ENCODE data around the gene RIPK1.
"Not testable (repeated sequence)": the region's sequence is repeated elsewhere in the genome, so short reads cannot be mapped to it uniquely, and the experiment has no call there.

Gene RIPK1

DNA sequence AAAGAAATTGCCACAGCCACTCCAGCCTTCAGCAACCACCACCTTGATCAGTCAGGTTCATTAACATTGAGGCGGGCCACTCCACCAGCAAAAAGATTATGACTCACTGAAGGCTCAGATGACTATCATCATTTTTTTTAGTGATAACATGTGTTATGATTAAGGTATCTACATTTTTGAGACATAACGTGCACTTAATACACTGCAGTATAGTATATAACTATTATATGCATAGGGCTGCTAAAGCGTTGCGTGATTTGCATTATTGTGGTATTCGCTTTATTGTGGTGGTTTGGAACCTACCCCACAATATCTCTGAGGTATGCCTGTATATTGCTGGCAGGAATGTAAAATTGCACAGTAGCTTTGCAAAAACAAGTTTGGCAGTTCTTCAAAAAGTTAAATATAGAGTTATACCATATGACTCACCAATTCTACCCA, 6.8 kb upstream of the RIPK1 start:
- no peaks in the 10 kb centered on the region for H3K27me3 ChIP-seq (ENCODE audit: control insufficient read depth, insufficient read depth, low read length)
- WGBS (ENCODE audit: insufficient coverage, insufficient read length) = no CpG with 5 or more reads among the region's 5 CpGs
- H3K36me3 ChIP-seq (ENCODE audit: control insufficient read depth, insufficient read depth, low read length) = no peaks in the 10 kb centered on the region
- H3K4me1 ChIP-seq (ENCODE audit: control insufficient read depth, insufficient read depth, low read length) = no peaks in the 10 kb centered on the region
- H3K27ac ChIP-seq (ENCODE audit: low read length) = no peak overlapping the region
- no peaks in the 10 kb centered on the region for H3K9me3 ChIP-seq (ENCODE audit: control insufficient read depth, insufficient read depth, low read length)
- no peak overlapping the region for H3K4me3 ChIP-seq (ENCODE audit: low read length)
- no peak for DNase-seq (ENCODE audit: low read depth, low spot score)

DNA sequence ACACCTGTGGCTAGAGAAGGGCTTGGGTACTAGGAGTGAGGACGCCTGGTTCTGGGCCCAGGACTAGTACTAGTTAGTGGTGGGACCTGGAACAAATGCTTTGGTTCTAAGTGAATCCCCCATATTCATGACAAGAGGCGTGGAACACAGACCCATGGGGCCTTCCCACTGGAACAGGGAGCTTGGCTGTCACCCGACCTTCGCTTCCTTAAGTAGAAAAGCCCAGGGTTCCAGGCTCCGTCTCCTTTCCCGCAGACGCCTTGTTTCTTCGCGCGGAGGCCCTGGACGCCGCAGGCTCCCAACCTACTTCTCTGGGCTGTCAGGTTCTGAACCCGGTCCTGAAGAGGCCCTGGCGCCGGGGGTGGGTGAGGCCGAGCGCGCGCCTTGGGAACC, 5.0 kb upstream of the RIPK1 start:
- not testable (repeated sequence) for DNase-seq (ENCODE audit: low read depth, low spot score); H3K4me1 ChIP-seq (ENCODE audit: control insufficient read depth, insufficient read depth, low read length); H3K9me3 ChIP-seq (ENCODE audit: control insufficient read depth, insufficient read depth, low read length); H3K27me3 ChIP-seq (ENCODE audit: control insufficient read depth, insufficient read depth, low read length); H3K27ac ChIP-seq (ENCODE audit: low read length); H3K36me3 ChIP-seq (ENCODE audit: control insufficient read depth, insufficient read depth, low read length)
- peak overlapping the region; percentile 68; the same call in 1 of the 2 replicates for H3K4me3 ChIP-seq (ENCODE audit: low read length)
- no CpG with 5 or more reads among the region's 19 CpGs for WGBS (ENCODE audit: insufficient coverage, insufficient read length)

DNA sequence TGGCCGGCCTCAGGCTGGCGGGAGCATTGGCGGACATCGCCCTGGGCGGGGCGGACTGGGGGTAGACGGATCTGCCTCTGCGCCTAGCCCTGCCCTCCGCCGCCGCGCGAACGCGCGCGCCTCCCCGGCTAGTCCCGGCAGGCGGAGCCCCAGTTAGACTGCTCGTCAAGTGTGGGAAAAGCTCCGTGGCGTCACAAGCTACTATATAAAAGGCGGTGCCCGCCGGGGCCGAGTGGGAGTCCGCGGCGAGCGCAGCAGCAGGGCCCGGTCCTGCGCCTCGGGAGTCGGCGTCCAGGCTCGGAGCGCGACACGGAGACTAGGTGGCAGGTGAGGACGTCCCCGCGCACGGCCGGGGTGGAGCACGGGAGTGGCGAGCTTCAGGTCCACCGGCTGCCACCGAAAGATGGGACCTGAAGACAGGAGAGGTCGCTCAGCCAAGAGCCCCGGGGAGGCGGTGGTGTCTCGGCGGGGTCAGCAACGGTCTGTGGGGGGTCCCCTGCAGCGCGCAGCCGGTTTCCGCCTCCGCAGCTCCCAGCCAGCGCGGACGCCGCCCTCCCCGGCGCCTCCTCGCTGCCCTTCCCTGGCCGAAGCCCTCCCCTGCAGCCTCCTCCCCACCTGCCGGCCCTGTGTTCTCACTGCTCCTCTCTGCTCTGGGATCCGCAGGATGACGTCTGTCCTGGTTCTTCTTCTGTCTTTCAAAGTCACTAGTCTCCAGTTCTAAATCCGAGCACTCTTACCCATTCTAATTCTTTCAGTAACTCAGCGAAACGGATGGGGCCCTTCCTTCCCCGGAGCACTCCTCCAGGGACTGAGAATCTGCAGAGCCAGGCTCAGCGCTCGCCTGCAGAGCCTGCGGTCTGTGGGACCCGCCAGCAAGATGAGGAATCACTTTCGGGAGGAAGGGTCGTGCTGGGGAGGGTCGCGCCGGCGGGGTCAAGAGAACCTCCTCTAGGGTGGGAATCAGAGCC, 4.3 kb upstream of the RIPK1 start:
- no CpG with 5 or more reads among the region's 85 CpGs for WGBS (ENCODE audit: insufficient coverage, insufficient read length)
- peak overlapping the region; percentile 68 for H3K4me3 ChIP-seq (ENCODE audit: low read length)
- no peaks in the 10 kb centered on the region for H3K36me3 ChIP-seq (ENCODE audit: control insufficient read depth, insufficient read depth, low read length)
- H3K27ac ChIP-seq (ENCODE audit: low read length) = no peak overlapping the region
- DNase-seq (ENCODE audit: low read depth, low spot score) = no peak
- H3K9me3 ChIP-seq (ENCODE audit: control insufficient read depth, insufficient read depth, low read length) = no peaks in the 10 kb centered on the region
- no peaks in the 10 kb centered on the region for H3K4me1 ChIP-seq (ENCODE audit: control insufficient read depth, insufficient read depth, low read length)
- H3K27me3 ChIP-seq (ENCODE audit: control insufficient read depth, insufficient read depth, low read length) = no peaks in the 10 kb centered on the region

DNA sequence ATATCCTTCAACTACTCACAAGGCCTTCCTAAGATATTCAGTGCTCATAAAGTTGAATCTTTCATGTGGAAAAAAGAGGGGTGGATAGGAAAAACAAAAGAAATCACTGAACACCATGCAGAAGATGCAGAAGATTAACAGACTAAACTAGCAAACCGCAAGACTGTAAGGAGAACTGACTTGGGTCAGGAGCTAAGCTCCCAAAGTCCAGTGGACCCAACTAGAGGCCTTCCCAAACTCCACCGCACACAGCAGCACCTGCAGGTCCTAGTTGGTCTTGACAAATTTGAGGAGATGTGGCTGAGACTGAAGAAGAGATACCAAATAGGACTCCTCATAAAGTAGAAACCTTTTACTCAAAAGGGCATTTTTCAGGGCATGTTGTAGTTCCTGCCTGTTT, 3.3 kb downstream of the RIPK1 start:
- Histone ChIP-seq H3K9me3 (ENCODE audit: control insufficient read depth, insufficient read depth, low read length) (no peaks in the 10 kb centered on the region), H3K4me3 (ENCODE audit: low read length) (no peak overlapping the region), H3K4me1 (ENCODE audit: control insufficient read depth, insufficient read depth, low read length) (peaks cover 3% of the 10 kb centered on the region), H3K36me3 (ENCODE audit: control insufficient read depth, insufficient read depth, low read length) (no peaks in the 10 kb centered on the region), H3K27ac (ENCODE audit: low read length) (no peak overlapping the region), H3K27me3 (ENCODE audit: control insufficient read depth, insufficient read depth, low read length) (no peaks in the 10 kb centered on the region)
- WGBS (ENCODE audit: insufficient coverage, insufficient read length) = no CpG with 5 or more reads among the region's 2 CpGs
- no peak for DNase-seq (ENCODE audit: low read depth, low spot score)

DNA sequence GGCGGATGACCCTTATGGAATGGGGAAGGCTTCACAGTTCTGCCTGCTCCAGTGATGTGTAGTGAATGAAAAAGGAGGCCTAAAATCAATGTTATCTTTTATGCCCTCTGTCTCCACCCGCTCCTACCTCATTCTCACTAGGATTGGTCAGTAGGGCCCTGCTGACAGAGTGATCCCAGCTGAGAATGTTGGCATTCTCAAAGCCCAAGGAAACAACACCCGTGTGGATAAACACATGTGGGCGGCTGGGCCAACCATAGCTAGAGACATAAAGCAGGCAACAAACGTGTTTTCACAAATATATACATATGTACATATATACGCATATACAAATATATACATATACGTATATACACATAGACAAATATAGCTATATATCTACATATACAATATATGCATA, 4.5 kb downstream of the RIPK1 start:
- no peak overlapping the region for H3K4me3 ChIP-seq (ENCODE audit: low read length)
- peaks cover 7% of the 10 kb centered on the region for H3K4me1 ChIP-seq (ENCODE audit: control insufficient read depth, insufficient read depth, low read length)
- peaks cover 7% of the 10 kb centered on the region; the same call in 1 of the 2 replicates for H3K36me3 ChIP-seq (ENCODE audit: control insufficient read depth, insufficient read depth, low read length)
- no peaks in the 10 kb centered on the region for H3K9me3 ChIP-seq (ENCODE audit: control insufficient read depth, insufficient read depth, low read length)
- no peak for DNase-seq (ENCODE audit: low read depth, low spot score)
- no CpG with 5 or more reads among the region's 7 CpGs for WGBS (ENCODE audit: insufficient coverage, insufficient read length)
- no peaks in the 10 kb centered on the region for H3K27me3 ChIP-seq (ENCODE audit: control insufficient read depth, insufficient read depth, low read length)
- H3K27ac ChIP-seq (ENCODE audit: low read length) = no peak overlapping the region

DNA sequence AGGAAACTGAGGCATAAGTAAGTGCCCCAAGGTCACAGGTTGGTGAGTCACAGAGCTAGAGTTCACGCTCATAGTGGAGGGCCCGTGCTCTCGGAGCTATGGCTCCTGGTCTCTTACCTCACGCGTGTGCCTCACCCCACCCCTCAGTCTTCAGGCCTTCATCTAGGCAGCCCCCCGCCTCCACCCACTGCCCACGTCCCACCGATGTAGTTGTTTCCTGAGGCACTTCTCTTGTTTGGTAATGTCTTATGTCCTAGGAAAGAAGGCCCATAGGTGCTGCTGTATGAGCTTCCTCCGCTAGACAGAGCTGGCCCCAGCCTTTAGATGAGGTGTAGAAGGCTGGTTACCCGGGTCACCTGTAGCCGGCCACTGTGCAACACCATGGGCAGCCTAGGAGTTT, 5.1 kb downstream of the RIPK1 start:
- Histone ChIP-seq H3K9me3 (ENCODE audit: control insufficient read depth, insufficient read depth, low read length) (no peaks in the 10 kb centered on the region), H3K27ac (ENCODE audit: low read length) (no peak overlapping the region), H3K36me3 (ENCODE audit: control insufficient read depth, insufficient read depth, low read length) (peaks cover 7% of the 10 kb centered on the region; the same call in 1 of the 2 replicates), H3K4me1 (ENCODE audit: control insufficient read depth, insufficient read depth, low read length) (peaks cover 7% of the 10 kb centered on the region), H3K27me3 (ENCODE audit: control insufficient read depth, insufficient read depth, low read length) (no peaks in the 10 kb centered on the region), H3K4me3 (ENCODE audit: low read length) (no peak overlapping the region)
- DNase-seq (ENCODE audit: low read depth, low spot score) = no peak
- WGBS (ENCODE audit: insufficient coverage, insufficient read length) = no CpG with 5 or more reads among the region's 11 CpGs

DNA sequence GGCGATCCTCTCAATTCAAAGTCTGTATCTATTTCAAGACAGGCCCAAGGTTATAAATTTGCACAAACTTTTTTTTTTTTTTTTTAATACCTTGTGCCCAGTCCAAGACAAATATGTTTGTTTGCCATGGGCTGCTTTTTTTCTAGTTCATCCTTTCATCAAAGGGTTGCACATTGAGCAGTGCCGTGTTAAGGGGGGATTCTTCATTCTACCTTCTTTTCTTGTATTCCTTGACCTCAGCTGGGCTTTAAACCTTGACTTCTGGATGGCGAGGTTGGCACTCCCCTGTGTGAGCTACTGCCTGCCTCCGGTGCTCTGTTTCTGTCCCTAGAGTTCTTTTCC, 7.4 kb downstream of the RIPK1 start:
- DNase-seq (ENCODE audit: low read depth, low spot score) = no peak
- Histone ChIP-seq H3K27me3 (ENCODE audit: control insufficient read depth, insufficient read depth, low read length) (no peaks in the 10 kb centered on the region), H3K4me1 (ENCODE audit: control insufficient read depth, insufficient read depth, low read length) (peaks cover 7% of the 10 kb centered on the region), H3K36me3 (ENCODE audit: control insufficient read depth, insufficient read depth, low read length) (peaks cover 7% of the 10 kb centered on the region; the same call in 1 of the 2 replicates), H3K27ac (ENCODE audit: low read length) (peak overlapping the region; percentile 83), H3K4me3 (ENCODE audit: low read length) (no peak overlapping the region), H3K9me3 (ENCODE audit: control insufficient read depth, insufficient read depth, low read length) (no peaks in the 10 kb centered on the region)
- WGBS (ENCODE audit: insufficient coverage, insufficient read length) = no CpG with 5 or more reads among the region's 4 CpGs

DNA sequence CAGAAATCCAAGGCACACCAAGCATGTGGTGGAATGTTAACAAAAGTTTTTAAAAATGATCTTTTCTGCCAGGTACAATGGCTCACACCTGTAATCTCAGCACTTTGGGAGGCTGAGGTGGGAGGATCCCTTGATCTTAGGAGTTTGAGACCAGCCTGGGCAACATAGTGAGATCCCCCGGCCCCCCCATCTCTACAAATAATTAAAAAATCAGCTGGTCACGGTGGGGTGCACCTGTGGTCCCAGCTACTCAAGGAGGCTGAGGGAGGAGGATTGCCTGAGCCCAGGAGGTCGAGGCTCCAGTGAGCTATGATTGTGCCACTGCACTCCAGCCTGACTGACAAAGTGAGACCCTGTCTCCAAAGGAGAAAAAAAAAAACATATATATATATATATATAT, 8.0 kb downstream of the RIPK1 start:
- Histone ChIP-seq H3K27me3 (ENCODE audit: control insufficient read depth, insufficient read depth, low read length) (no peaks in the 10 kb centered on the region), H3K27ac (ENCODE audit: low read length) (peak overlapping the region; percentile 83), H3K4me1 (ENCODE audit: control insufficient read depth, insufficient read depth, low read length) (peaks cover 7% of the 10 kb centered on the region), H3K9me3 (ENCODE audit: control insufficient read depth, insufficient read depth, low read length) (no peaks in the 10 kb centered on the region), H3K4me3 (ENCODE audit: low read length) (no peak overlapping the region), H3K36me3 (ENCODE audit: control insufficient read depth, insufficient read depth, low read length) (peaks cover 9% of the 10 kb centered on the region; the same call in 1 of the 2 replicates)
- no CpG with 5 or more reads among the region's 3 CpGs for WGBS (ENCODE audit: insufficient coverage, insufficient read length)
- DNase-seq (ENCODE audit: low read depth, low spot score) = no peak

DNA sequence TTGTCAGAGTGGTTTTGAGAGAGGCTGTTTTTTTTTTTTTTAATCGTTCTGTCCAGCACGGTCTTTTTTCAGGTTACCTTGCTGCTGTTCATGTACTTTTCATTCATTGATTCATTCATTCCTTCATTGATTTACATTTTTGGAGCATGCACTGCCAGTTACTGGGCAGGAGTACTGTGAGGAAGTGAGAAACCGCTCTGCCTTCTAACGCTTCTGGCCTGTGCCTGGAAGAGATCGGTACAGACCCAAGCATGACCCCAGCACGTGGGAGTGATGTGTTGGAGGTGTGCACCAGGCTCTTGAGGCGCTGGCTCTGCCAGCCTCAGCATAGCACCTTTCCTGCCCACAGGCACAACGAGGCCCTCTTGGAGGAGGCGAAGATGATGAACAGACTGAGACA, 9.1 kb downstream of the RIPK1 start:
- Histone ChIP-seq H3K4me3 (ENCODE audit: low read length) (no peak overlapping the region), H3K36me3 (ENCODE audit: control insufficient read depth, insufficient read depth, low read length) (peaks cover 9% of the 10 kb centered on the region; the same call in 1 of the 2 replicates), H3K27ac (ENCODE audit: low read length) (no peak overlapping the region), H3K4me1 (ENCODE audit: control insufficient read depth, insufficient read depth, low read length) (peaks cover 7% of the 10 kb centered on the region), H3K9me3 (ENCODE audit: control insufficient read depth, insufficient read depth, low read length) (no peaks in the 10 kb centered on the region), H3K27me3 (ENCODE audit: control insufficient read depth, insufficient read depth, low read length) (no peaks in the 10 kb centered on the region)
- WGBS (ENCODE audit: insufficient coverage, insufficient read length) = no CpG with 5 or more reads among the region's 9 CpGs
- DNase-seq (ENCODE audit: low read depth, low spot score) = no peak

DNA sequence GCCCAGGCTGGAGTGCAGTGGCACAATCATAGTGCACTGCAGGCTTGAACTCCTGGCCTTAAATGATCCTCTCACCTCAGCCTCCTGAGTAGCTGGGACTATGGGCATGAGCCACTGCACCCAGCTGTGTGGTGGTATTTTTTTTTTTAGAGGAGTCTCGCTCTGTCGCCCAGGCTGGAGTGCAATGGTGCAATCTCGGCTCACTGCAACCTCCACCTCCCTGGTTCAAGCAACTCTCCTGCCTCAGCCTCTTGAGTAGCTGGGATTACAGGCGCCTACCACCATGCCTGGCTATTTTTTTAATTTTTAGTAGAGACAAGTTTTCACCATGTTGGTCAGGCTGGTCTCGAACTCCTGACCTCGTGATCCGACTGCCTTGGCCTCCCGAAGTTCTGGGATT, 10.7 kb downstream of the RIPK1 start:
- not testable (repeated sequence) for H3K27ac ChIP-seq (ENCODE audit: low read length)
- no CpG with 5 or more reads among the region's 8 CpGs for WGBS (ENCODE audit: insufficient coverage, insufficient read length)

DNA sequence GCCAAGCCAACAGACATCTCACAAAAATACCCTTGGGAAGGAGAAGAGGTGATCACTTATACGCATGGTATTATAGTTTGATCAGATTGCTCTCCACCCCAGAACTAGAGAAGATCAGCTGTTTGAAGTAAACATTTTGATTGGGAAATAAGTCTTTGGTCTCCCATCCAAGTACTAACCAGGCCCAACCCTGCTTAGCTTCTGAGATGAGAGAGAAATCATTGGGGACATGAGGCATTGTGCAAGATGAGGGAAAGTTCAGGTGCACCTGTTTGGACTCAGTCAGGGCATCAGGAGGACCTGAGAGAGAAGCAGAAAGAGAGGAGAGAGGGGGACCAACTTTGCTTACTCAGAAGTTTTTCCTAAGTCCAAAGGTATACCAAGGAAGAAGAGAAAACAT, 11.4 kb downstream of the RIPK1 start:
- peaks cover 25% of the 10 kb centered on the region for H3K36me3 ChIP-seq (ENCODE audit: control insufficient read depth, insufficient read depth, low read length)
- H3K4me3 ChIP-seq (ENCODE audit: low read length) = no peak overlapping the region
- WGBS (ENCODE audit: insufficient coverage, insufficient read length) = no CpG with 5 or more reads among the region's 1 CpG
- no peaks in the 10 kb centered on the region for H3K27me3 ChIP-seq (ENCODE audit: control insufficient read depth, insufficient read depth, low read length)
- DNase-seq (ENCODE audit: low read depth, low spot score) = no peak
- peaks cover 3% of the 10 kb centered on the region; the same call in 1 of the 2 replicates for H3K4me1 ChIP-seq (ENCODE audit: control insufficient read depth, insufficient read depth, low read length)
- no peak overlapping the region for H3K27ac ChIP-seq (ENCODE audit: low read length)
- no peaks in the 10 kb centered on the region for H3K9me3 ChIP-seq (ENCODE audit: control insufficient read depth, insufficient read depth, low read length)

More for the DNA sequence above, 10.7 kb downstream of the RIPK1 start:
- not testable (repeated sequence) for DNase-seq (ENCODE audit: low read depth, low spot score); H3K27me3 ChIP-seq (ENCODE audit: control insufficient read depth, insufficient read depth, low read length); H3K9me3 ChIP-seq (ENCODE audit: control insufficient read depth, insufficient read depth, low read length); H3K4me1 ChIP-seq (ENCODE audit: control insufficient read depth, insufficient read depth, low read length); H3K4me3 ChIP-seq (ENCODE audit: low read length)
- H3K36me3 ChIP-seq (ENCODE audit: control insufficient read depth, insufficient read depth, low read length) = peaks cover 22% of the 10 kb centered on the region
